ENCODE measurements around the gene B3GALT6. TPM values are rescaled to one million over a fixed set of nuclear protein-coding genes. Genes with fewer than 3 reads are reported as not detected.

Gene B3GALT6
- total and polyA plus RNA-seq, 12 donors, result 7.3 to 16.2 (median 9.1) TPM

- ATAC-seq (peak; percentile 45 to 76 (median 64)), DNase-seq (peak; percentile 60 to 64)
- peak overlapping the region in 9 of 10 donors; percentile 69 to 87 (median 78) for H3K27ac ChIP-seq
- H3K4me3 ChIP-seq, result peak overlapping the region in 9 of 10 donors; percentile 27 to 59 (median 53)
- peaks cover 0 to 37% (median 1%) of the 10 kb centered on the region in 7 donors for H3K27me3 ChIP-seq
- whole genome bisulfite sequencing, 2 donors, result 47% methylated on average over 21 to 24 of the region's 24 CpGs
- H3K36me3 ChIP-seq, result peaks cover 0 to 30% (median 6%) of the 10 kb centered on the region in 9 donors
- intact Hi-C loops (cut with DNase I), result no loop called here
- no peaks in the 10 kb centered on the region for H3K9me3 ChIP-seq
- peaks cover 5 to 73% (median 47%) of the 10 kb centered on the region in 9 donors for H3K4me1 ChIP-seq
- TF ChIP-seq CTCF (IDR thresholded peaks at IDR 0.05), result no peak
Observed at GRCh38 chr1:1212780-1213344, 19.2 kb upstream of the B3GALT6 start.

- intact Hi-C loops (cut with DNase I), result no loop called here
- DNase-seq (peak in 1 of 2 donors; percentile 24), ATAC-seq (peak in 7 of 8 donors; percentile 1 to 29 (median 23))
- WGBS, 2 donors, result 45 to 54% methylated on average over 54 to 56 of the region's 56 CpGs
- TF ChIP-seq CTCF (IDR thresholded peaks at IDR 0.05), result no peak
- Histone ChIP-seq H3K27me3 (peaks cover 0 to 29% (median 0%) of the 10 kb centered on the region in 7 donors), H3K4me3 (peak within 1 kb of the TSS in 9 of 10 donors; percentile 19 to 59 (median 53)), H3K36me3 (peaks cover 0 to 37% (median 13%) of the 10 kb centered on the region in 9 donors), H3K9me3 (no peaks in the 10 kb centered on the region), H3K27ac (peak within 1 kb of the TSS in 9 of 10 donors; percentile 69 to 87 (median 78)), H3K4me1 (peaks cover 2 to 71% (median 40%) of the 10 kb centered on the region in 9 donors)
Observed at GRCh38 chr1:1213345-1214265, 18.4 kb upstream of the B3GALT6 start, which contains the start of gene TNFRSF4. Gene TNFRSF4 (minus strand): TSS chr1:1214153. CDS start chr1:1214127, 26 bp downstream.

- ATAC-seq, result peak in 2 of 8 donors; percentile 16 to 32
- peaks cover 2 to 65% (median 37%) of the 10 kb centered on the region in 9 donors for H3K4me1 ChIP-seq
- intact Hi-C loops (cut with DNase I), result no loop called here
- no peak overlapping the region for H3K4me3 ChIP-seq
- no peak for DNase-seq
- WGBS, 2 donors, result 50 to 53% methylated on average over 11 of the region's 11 CpGs
- TF ChIP-seq CTCF (IDR thresholded peaks at IDR 0.05), result no peak
- H3K27ac ChIP-seq, result peak overlapping the region in 6 of 10 donors; percentile 47 to 87 (median 78)
- H3K27me3 ChIP-seq, result peaks cover 0 to 18% (median 0%) of the 10 kb centered on the region in 7 donors
- peaks cover 0 to 50% (median 18%) of the 10 kb centered on the region in 9 donors for H3K36me3 ChIP-seq
- H3K9me3 ChIP-seq, result no peaks in the 10 kb centered on the region
Observed at GRCh38 chr1:1215080-1215676, 16.9 kb upstream of the B3GALT6 start.
